Measurements from ENCODE around the gene PLPP4. TPM values are rescaled to one million over a fixed set of nuclear protein-coding genes. Genes with fewer than 3 reads are reported as not detected.

The PLPP4 gene
- total and polyA plus RNA-seq, 2 experiments from 2014 or later, result 30.0 to 34.4 TPM

DNA sequence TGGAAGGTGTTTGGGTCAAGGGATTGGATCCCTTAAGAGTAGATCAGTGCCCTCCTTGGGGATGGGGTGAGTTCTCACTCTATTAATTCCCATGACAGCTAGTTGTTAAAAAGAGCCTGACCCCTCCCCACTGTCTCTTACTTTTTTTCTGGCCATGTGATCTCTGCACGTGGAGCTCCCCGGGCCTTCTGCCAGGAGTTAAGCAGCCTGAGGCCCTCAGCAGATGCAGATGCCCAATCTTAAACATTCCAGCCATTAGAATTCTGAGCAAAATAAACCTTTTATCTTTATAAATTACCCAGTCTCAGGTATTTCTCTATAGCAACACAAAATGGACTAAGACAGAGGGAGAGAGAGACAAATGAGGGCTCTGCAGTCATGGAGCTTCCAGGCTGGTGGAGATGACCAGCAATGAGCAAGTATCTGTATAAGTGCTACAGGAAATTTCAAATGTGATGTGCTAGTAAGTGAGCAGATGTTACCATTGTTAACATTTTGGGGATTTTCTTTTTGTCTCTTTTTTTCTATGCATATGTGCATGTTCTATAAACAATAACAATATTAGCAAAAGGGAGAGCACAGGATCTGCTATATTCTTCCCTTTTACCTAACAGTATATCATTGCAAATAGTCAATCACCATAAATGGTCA, 26.7 kb downstream of the PLPP4 start:
- Histone ChIP-seq H3K4me2 (ENCODE audit: unreplicated experiment) (no peak overlapping the region), H3K27me3 (replicated peaks; ENCODE audit: insufficient read depth) (no peaks in the 10 kb centered on the region), H3K9me3 (ENCODE audit: low read depth) (no peaks in the 10 kb centered on the region), H3K9me2 (ENCODE audit: insufficient read depth) (no peaks in the 10 kb centered on the region), H3K9ac (no peak overlapping the region), H3K4me1 (ENCODE audit: insufficient read depth) (peaks cover 12% of the 10 kb centered on the region), H3K27ac (no peak overlapping the region), H3K36me3 (ENCODE audit: low read depth) (no peaks in the 10 kb centered on the region), H3K79me2 (ENCODE audit: insufficient read depth) (peaks cover 65% of the 10 kb centered on the region), H3K4me3 (no peak overlapping the region), H2AFZ (no peak overlapping the region), H3F3A (ENCODE audit: insufficient read depth) (no peaks in the 10 kb centered on the region), H4K20me1 (ENCODE audit: insufficient read depth) (no peaks in the 10 kb centered on the region)
- DNase-seq, result no peak
- in situ Hi-C loops (cut with MboI), result no loop called here
- TF ChIP-seq EZH2phosphoT487 (IDR thresholded peaks at IDR 0.05; ENCODE audit: insufficient read depth, low read depth) (no peak), EZH2 (IDR thresholded peaks at IDR 0.05; ENCODE audit: insufficient read depth, poor library complexity, severe bottlenecking) (no peak)
- WGBS, 2 experiments (ENCODE audit: low coverage in 1 of 2, low lambda C conversion rate in 2 of 2, missing lambda C conversion rate in 2 of 2), result 59 to 78% methylated on average over 2 of the region's 2 CpGs

DNA sequence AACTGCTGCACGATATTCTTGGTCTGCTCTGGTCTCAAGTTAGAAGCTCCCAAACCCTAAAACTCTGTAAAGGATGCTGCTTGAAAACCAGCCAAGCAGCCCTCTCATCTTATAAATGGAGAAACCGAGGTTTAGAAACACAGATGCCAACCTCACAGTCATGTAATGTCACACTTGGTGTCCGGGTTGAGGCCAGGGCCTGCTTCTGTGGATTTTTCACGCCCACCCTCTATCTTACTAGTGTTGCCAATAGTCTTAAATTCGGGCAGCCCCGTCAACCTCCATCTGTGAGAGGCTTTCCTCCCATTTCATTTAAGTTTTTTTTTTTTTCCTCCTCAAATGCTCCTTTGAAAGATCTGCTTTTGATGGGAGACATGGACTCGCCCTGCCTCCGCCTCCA, 28.9 kb downstream of the PLPP4 start:
- 86 to 88% methylated on average over 8 of the region's 8 CpGs for WGBS, 2 experiments (ENCODE audit: low coverage in 1 of 2, low lambda C conversion rate in 2 of 2, missing lambda C conversion rate in 2 of 2)
- Histone ChIP-seq H3K9ac (no peak overlapping the region), H4K20me1 (ENCODE audit: insufficient read depth) (no peaks in the 10 kb centered on the region), H3K27me3 (replicated peaks; ENCODE audit: insufficient read depth) (no peaks in the 10 kb centered on the region), H3K4me3 (no peak overlapping the region), H3K27ac (no peak overlapping the region), H3K4me2 (ENCODE audit: unreplicated experiment) (no peak overlapping the region), H3K36me3 (ENCODE audit: low read depth) (no peaks in the 10 kb centered on the region), H3F3A (ENCODE audit: insufficient read depth) (no peaks in the 10 kb centered on the region), H2AFZ (no peak overlapping the region), H3K79me2 (ENCODE audit: insufficient read depth) (peaks cover 46% of the 10 kb centered on the region; the same call in 1 of the 2 replicates), H3K4me1 (ENCODE audit: insufficient read depth) (no peaks in the 10 kb centered on the region), H3K9me3 (ENCODE audit: low read depth) (no peaks in the 10 kb centered on the region), H3K9me2 (ENCODE audit: insufficient read depth) (no peaks in the 10 kb centered on the region)
- TF ChIP-seq EZH2 (IDR thresholded peaks at IDR 0.05; ENCODE audit: insufficient read depth, poor library complexity, severe bottlenecking) (no peak), EZH2phosphoT487 (IDR thresholded peaks at IDR 0.05; ENCODE audit: insufficient read depth, low read depth) (no peak)
- no peak for DNase-seq
- in situ Hi-C loops (cut with MboI), result no loop called here

DNA sequence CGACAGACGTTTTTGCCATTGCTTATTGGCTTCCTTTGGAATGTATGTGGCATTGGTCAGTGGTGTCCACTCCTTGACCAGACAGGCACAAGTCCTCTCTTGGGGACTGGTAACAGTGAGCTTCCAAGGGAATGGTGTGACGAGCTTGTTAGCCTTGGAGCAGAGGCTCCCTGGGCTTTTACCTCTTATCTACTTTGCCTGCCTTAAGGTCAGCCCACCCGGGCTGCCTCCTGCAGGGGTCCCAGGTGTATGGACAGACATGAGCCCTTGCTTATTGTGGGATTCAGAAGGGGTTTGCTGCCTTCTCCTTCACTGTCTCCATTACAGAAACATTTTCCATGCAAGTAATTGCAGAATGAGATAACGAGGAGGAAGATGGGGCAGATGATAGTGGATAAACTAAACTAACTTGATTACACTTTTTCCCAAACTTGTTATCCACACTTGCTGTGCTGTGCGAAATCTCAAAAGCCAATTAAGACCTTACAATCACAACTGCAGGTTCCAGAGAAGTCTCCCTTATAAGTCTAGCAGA, 29.7 kb downstream of the PLPP4 start:
- Histone ChIP-seq H3K36me3 (ENCODE audit: low read depth) (no peaks in the 10 kb centered on the region), H3K4me1 (ENCODE audit: insufficient read depth) (no peaks in the 10 kb centered on the region), H3K9me2 (ENCODE audit: insufficient read depth) (no peaks in the 10 kb centered on the region), H2AFZ (no peak overlapping the region), H3F3A (ENCODE audit: insufficient read depth) (no peaks in the 10 kb centered on the region), H3K27me3 (replicated peaks; ENCODE audit: insufficient read depth) (no peaks in the 10 kb centered on the region), H4K20me1 (ENCODE audit: insufficient read depth) (no peaks in the 10 kb centered on the region), H3K4me3 (no peak overlapping the region), H3K27ac (no peak overlapping the region), H3K79me2 (ENCODE audit: insufficient read depth) (peaks cover 38% of the 10 kb centered on the region; the same call in 1 of the 2 replicates), H3K4me2 (ENCODE audit: unreplicated experiment) (no peak overlapping the region), H3K9ac (no peak overlapping the region), H3K9me3 (ENCODE audit: low read depth) (no peaks in the 10 kb centered on the region)
- WGBS, 2 experiments (ENCODE audit: low coverage in 1 of 2, low lambda C conversion rate in 2 of 2, missing lambda C conversion rate in 2 of 2), result 73 to 82% methylated on average over 6 of the region's 6 CpGs
- in situ Hi-C loops (cut with MboI), result no loop called here
- no peak for TF ChIP-seq EZH2phosphoT487 (IDR thresholded peaks at IDR 0.05; ENCODE audit: insufficient read depth, low read depth)
- no peak for TF ChIP-seq EZH2 (IDR thresholded peaks at IDR 0.05; ENCODE audit: insufficient read depth, poor library complexity, severe bottlenecking)
- no peak for DNase-seq

DNA sequence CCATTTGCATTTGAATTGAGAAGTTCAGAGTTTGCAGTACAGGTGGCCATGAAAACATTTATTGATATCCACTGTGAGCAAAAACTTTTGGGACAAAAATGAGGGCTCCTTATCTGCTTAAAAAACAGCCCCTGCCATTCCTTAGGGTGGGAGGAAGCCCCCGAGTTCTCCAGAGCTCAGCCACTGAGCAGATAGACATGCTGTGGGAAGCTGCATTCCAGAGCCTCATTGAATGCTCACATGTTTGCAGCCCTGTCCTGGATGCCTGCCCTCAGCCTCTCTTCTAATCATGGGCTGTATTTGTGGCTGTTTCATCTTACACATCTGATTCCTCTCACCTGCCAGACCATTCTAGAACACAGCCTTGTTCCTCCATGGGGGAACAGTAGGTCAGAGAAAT, 33.3 kb downstream of the PLPP4 start:
- H3K9me2 ChIP-seq (ENCODE audit: insufficient read depth), result no peaks in the 10 kb centered on the region
- H2AFZ ChIP-seq, result no peak overlapping the region
- in situ Hi-C loops (cut with MboI), result no loop called here
- H3K4me3 ChIP-seq, result no peak overlapping the region
- H3K27ac ChIP-seq, result no peak overlapping the region
- 69 to 83% methylated on average over 1 of the region's 1 CpG for WGBS, 2 experiments (ENCODE audit: low coverage in 1 of 2, low lambda C conversion rate in 2 of 2, missing lambda C conversion rate in 2 of 2)
- TF ChIP-seq EZH2phosphoT487 (IDR thresholded peaks at IDR 0.05; ENCODE audit: insufficient read depth, low read depth) (no peak), EZH2 (IDR thresholded peaks at IDR 0.05; ENCODE audit: insufficient read depth, poor library complexity, severe bottlenecking) (no peak)
- H3K9me3 ChIP-seq (ENCODE audit: low read depth), result no peaks in the 10 kb centered on the region
- 0 out of 2 replicates have a peak, but pooled peaks cover 35% of the 10 kb centered on the region for H3K79me2 ChIP-seq (ENCODE audit: insufficient read depth)
- H3F3A ChIP-seq (ENCODE audit: insufficient read depth), result no peaks in the 10 kb centered on the region
- H3K27me3 ChIP-seq (replicated peaks; ENCODE audit: insufficient read depth), result no peaks in the 10 kb centered on the region
- no peaks in the 10 kb centered on the region for H3K36me3 ChIP-seq (ENCODE audit: low read depth)
- no peak overlapping the region for H3K9ac ChIP-seq
- no peak for DNase-seq
- H3K4me2 ChIP-seq (ENCODE audit: unreplicated experiment), result no peak overlapping the region
- no peaks in the 10 kb centered on the region for H4K20me1 ChIP-seq (ENCODE audit: insufficient read depth)
- H3K4me1 ChIP-seq (ENCODE audit: insufficient read depth), result no peaks in the 10 kb centered on the region

Measured in GM23248 (cell line).